Epithelial cell of proximal tubule (primary cell): Measurements from ENCODE around the gene ESPN. TPM values are rescaled to one million over a fixed set of nuclear protein-coding genes. Genes with fewer than 3 reads are reported as not detected.
A peak's percentile ranks its signal among the peaks of the same experiment; 100 is the strongest.
"Not testable (repeated sequence)": the region's sequence is repeated elsewhere in the genome, so short reads cannot be mapped to it uniquely, and the experiment has no call there.

Source experiments
- DNase-seq: peaks from one replicate; pipeline ENCODE4 v3.0.0-alpha.2; 2011; ENCODE audit warnings: low read depth
- H3K4me3 ChIP-seq: 2 replicates; pipeline ENCODE4 v1.5.1; 2011; ENCODE audit warnings: low read depth, mild to moderate bottlenecking, low read length
- total RNA-seq: library from RNA; depleted of rRNA; stranded (reverse); fragments of >200 nt; gene quantifications from 2 replicates; pipeline ENCODE4 v1.2.3, GENCODE V29; 2015
- TF ChIP-seq, protein P1 (sequence below): conservative IDR thresholded peaks from 2 replicates; pipeline ENCODE4 v1.5.1; 2012; ENCODE audit warnings: low read depth, mild to moderate bottlenecking, low read length

Gene ESPN
- total RNA-seq, 1 donor from 2014 or later = not detected

DNA sequence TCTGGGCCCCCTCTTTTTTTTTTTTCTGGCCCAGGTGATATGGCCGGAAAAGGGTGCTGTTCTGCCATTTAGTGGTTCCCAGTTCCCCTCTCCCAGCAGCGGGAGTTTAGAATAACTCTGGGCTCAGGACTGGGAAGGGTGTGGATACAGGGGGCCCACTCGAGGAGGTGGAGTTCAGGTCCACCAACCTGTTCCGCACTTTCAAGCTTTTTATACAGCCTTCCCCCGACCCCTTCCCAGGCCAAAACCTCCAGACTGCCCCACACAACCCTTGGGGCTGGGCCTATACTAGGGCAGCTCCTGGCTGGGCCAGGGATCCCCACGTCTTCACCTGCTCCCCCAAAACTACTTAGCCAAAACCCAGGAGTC is 66.5 kb downstream of the ESPN start:
- no peak for DNase-seq
- H3K4me3 ChIP-seq = peak overlapping the region; percentile 99
- TF ChIP-seq, protein P1, sequence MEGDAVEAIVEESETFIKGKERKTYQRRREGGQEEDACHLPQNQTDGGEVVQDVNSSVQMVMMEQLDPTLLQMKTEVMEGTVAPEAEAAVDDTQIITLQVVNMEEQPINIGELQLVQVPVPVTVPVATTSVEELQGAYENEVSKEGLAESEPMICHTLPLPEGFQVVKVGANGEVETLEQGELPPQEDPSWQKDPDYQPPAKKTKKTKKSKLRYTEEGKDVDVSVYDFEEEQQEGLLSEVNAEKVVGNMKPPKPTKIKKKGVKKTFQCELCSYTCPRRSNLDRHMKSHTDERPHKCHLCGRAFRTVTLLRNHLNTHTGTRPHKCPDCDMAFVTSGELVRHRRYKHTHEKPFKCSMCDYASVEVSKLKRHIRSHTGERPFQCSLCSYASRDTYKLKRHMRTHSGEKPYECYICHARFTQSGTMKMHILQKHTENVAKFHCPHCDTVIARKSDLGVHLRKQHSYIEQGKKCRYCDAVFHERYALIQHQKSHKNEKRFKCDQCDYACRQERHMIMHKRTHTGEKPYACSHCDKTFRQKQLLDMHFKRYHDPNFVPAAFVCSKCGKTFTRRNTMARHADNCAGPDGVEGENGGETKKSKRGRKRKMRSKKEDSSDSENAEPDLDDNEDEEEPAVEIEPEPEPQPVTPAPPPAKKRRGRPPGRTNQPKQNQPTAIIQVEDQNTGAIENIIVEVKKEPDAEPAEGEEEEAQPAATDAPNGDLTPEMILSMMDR = no peak

DNA sequence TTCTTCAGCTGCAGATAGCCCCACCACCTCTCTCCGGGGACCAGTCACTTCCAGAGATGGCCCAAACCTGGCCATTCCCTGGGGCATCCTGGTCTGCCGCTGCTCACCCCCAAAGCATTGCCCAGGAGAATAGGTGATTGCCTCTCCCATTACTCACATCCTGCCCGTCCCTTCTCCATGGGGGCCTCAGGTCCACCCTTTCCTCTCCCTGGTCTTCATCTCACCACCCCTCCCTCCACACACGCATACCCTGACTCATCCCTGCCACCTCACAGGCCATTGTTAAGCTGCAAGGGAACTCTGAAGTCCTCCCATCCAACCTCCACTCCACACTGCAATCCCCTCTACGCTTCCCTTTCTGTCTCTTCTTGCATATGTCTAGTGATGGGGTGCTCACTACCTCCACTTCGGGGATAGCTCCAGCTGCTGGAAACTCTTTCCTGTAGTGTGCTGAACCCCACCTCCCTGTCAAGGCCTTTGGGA is 66.9 kb downstream of the ESPN start, which contains the start of gene PLEKHG5:
Gene PLEKHG5 (minus strand): TSS at position 188 of the 483 bp plus-strand sequence. CDS start 14,096 bp downstream, outside the sequence.
- peak within 1 kb of the TSS; percentile 99 for H3K4me3 ChIP-seq
- TF ChIP-seq, protein P1 = no peak
- DNase-seq = no peak

DNA sequence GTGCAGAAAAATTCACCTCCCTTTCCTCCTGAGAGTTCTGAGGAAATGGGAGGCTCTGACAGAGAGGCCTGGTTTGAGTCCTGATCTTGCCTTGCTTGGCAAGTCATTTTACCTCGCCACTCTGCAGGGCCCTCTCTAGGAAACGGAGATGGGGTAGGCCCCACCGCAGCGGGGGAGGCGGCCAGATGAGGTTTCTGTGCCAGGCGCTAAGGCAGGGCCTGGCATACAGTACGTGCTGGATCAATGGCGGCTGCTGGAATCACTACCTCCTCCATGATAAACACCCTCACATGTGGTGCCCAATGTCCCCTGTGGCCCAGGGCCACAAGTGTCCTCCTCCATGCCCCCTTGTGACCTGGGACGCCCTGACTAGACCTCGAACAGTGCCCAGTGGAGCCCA is 67.4 kb downstream of the ESPN start:
- TF ChIP-seq, protein P1 = no peak
- no peak for DNase-seq
- H3K4me3 ChIP-seq = peak overlapping the region; percentile 99

DNA sequence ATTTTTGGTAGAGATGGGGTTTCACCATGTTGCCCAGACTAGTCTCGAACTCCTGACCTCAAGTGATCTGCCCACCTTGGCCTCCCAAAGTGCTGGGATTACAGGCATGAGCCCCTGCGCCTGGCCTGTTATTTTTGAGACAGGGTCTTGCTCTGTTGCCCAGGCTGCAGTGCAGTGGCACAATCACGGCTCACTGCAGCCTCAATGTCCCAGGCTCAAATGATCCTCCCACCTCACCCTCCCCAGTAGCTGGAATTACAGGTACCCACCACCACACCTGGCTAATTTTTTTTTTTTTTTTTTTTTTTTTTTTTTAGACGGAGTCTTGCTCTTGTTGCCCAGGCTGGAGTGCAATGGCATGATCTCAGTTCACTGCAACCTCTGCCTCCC is 69.3 kb downstream of the ESPN start:
- DNase-seq, H3K4me3 ChIP-seq: not testable (repeated sequence)

DNA sequence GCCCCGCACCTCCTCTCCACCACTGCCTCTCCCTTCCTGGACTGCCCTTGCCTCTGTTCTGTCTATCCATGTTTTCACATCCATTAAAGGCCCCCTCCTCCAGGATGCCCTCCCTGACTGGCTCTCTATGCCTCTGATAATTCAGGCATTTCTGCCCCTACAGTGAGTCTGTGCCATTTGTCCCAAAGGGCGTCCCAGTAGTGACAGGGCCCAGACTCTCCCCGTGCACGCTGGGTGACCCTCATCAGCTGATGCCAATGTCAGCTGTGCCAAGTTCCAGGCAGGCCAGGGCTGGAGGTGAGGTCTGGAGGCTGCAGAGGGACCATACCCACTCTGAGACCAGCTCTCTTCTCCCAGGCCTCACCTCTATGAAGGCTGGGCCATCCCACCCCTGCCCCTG is 70.1 kb downstream of the ESPN start:
- no peak for DNase-seq
- TF ChIP-seq, protein P1 = no peak
- no peak overlapping the region for H3K4me3 ChIP-seq

DNA sequence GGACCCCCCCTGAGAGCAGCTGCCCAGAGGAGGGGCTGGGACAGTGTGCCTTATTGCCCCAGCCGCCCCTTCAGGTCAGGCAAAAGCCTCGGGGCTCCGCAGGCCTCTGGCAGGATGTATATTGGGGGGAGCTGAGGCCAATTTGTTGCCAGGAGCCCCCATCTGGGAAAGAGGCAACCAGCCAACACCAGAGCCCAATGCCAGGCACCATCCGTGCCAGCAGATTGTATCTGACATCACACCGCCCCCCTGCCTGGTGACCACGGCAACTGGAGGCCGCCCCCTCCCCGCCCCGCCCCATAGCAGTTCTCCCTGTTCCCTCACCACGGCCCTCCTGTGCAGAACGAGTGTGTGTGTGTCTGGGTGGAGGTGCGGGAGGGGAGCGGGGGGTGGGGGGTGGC is 70.5 kb downstream of the ESPN start:
- TF ChIP-seq, protein P1 = no peak
- no peak overlapping the region for H3K4me3 ChIP-seq
- DNase-seq = no peak

DNA sequence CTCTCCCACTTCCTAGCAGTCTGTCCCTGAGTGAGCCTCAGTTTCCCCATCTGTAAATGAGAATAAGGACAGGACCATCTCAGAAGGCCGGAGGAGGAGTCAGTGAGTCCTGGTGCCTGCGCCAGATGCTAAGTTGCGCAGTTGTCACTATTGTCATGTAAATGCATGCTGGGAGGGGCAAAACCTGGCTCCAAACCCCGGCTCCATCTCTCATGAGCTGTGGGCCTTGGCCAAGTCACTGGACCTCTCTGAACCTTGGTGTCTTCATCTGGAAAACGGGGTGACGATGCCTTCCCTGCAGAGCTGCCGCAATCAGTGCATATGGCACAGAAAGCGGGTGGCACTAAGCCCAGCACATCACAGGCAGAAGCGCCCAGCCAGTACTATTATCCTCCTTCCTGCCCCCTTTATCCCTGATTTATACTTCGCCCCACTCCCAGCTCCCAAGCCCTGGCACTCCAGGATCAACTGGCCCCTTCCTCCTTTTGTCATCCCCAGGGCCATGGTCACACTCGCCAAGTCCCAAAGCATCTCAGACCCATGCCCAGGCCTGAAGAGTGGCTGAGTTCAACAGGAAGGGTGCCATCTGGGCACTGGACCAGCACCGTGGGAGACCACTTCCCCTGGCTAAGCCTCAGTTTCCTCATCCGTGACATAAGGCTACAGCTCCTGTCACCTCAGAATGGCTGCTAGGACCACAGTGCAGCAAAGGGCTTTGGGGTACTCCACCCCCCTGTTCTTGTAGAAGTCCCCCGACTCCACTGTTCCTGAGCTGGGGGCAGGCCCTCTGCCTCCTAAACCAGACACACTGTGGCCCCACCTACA is 71.2 kb downstream of the ESPN start:
- no peak for DNase-seq
- TF ChIP-seq, protein P1 = no peak
- H3K4me3 ChIP-seq = peak overlapping the region; percentile 73
